ENCODE results near the gene CAPZB.

Gene CAPZB

DNA sequence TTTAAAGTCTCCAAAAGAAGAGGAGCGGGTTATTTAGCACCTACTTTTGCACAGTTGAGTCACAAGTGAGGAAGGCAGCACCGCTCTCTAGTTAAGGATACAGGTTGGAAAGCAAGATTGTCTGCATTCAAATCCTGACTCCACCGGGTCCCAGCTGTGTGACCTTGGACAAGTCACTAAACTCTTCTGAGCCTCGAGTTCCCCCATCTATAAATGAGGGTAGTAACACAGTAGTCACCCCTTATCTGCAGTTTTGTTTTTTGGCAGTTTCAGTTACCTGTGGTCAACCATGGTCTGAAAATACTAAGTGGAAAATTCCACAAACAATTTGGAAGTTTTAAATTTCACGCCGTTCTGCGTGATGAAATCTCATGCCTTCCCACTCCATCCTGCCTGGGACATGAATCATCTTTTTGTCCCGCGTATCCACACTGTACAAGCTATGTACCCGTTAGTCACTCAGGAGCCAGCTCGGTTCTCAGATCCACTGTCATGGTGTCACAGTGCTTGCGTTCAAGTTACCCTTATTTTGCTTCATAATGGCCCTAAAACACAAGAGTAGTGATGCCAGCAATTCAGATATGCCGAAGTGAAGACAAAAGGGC lies 49.4 kb downstream of the CAPZB start:
- WGBS, result 93% methylated on average over 13 of the region's 13 CpGs
- Histone ChIP-seq H3K9me3 (ENCODE audit: insufficient read depth, low read depth, low read length) (no peaks in the 10 kb centered on the region), H3K4me3 (ENCODE audit: low read length) (no peak overlapping the region), H3K4me1 (ENCODE audit: insufficient read depth, low read length) (peaks cover under 1% of the 10 kb centered on the region; the same call in 1 of the 2 replicates), H3K27me3 (ENCODE audit: insufficient read depth, low read length) (no peaks in the 10 kb centered on the region), H3K27ac (ENCODE audit: low read depth, low read length) (no peak overlapping the region), H3K9ac (ENCODE audit: low read depth, low read length) (no peak overlapping the region), H3K36me3 (ENCODE audit: insufficient read depth, low read length) (peaks cover 27% of the 10 kb centered on the region)

- 98% methylated on average over 4 of the region's 4 CpGs for WGBS
- Histone ChIP-seq H3K4me3 (ENCODE audit: low read length) (no peak overlapping the region), H3K9ac (ENCODE audit: low read depth, low read length) (no peak overlapping the region), H3K4me1 (ENCODE audit: insufficient read depth, low read length) (peaks cover 4% of the 10 kb centered on the region), H3K27ac (ENCODE audit: low read depth, low read length) (no peak overlapping the region), H3K36me3 (ENCODE audit: insufficient read depth, low read length) (peaks cover 27% of the 10 kb centered on the region), H3K9me3 (ENCODE audit: insufficient read depth, low read depth, low read length) (no peaks in the 10 kb centered on the region), H3K27me3 (ENCODE audit: insufficient read depth, low read length) (no peaks in the 10 kb centered on the region)
These were observed 50.2 kb downstream of the CAPZB start for GRCh38 chr1:19435181-19435580.

DNA sequence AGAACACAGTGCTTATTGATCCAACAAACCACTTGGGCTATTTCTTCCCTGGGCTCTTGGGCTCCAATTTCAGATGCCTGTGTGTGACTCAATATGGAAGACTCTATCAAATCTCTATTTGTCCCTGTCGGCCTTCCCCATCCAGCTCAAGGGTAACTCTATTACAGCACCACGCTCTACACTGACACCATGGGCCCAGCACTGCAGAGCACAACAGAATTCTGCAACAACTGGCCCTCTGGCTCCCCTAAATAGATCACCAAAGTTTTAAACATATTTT lies 51.7 kb downstream of the CAPZB start:
- no peak overlapping the region for H3K27ac ChIP-seq (ENCODE audit: low read depth, low read length)
- peaks cover 27% of the 10 kb centered on the region for H3K36me3 ChIP-seq (ENCODE audit: insufficient read depth, low read length)
- no peak overlapping the region for H3K4me3 ChIP-seq (ENCODE audit: low read length)
- H3K4me1 ChIP-seq (ENCODE audit: insufficient read depth, low read length), result peaks cover 11% of the 10 kb centered on the region
- H3K27me3 ChIP-seq (ENCODE audit: insufficient read depth, low read length), result no peaks in the 10 kb centered on the region
- no peaks in the 10 kb centered on the region for H3K9me3 ChIP-seq (ENCODE audit: insufficient read depth, low read depth, low read length)
- no peak overlapping the region for H3K9ac ChIP-seq (ENCODE audit: low read depth, low read length)
- WGBS, result 97% methylated on average over 2 of the region's 2 CpGs

GRCh38 chr1:19432943-19433718 lies 52.2 kb downstream of the CAPZB start:
- 97% methylated on average over 14 of the region's 15 CpGs for WGBS
- H3K4me3 ChIP-seq (ENCODE audit: low read length), result no peak overlapping the region
- no peak overlapping the region for H3K9ac ChIP-seq (ENCODE audit: low read depth, low read length)
- no peaks in the 10 kb centered on the region for H3K9me3 ChIP-seq (ENCODE audit: insufficient read depth, low read depth, low read length)
- peaks cover 11% of the 10 kb centered on the region for H3K4me1 ChIP-seq (ENCODE audit: insufficient read depth, low read length)
- H3K27ac ChIP-seq (ENCODE audit: low read depth, low read length), result no peak overlapping the region
- peaks cover 27% of the 10 kb centered on the region for H3K36me3 ChIP-seq (ENCODE audit: insufficient read depth, low read length)
- H3K27me3 ChIP-seq (ENCODE audit: insufficient read depth, low read length), result no peaks in the 10 kb centered on the region

DNA sequence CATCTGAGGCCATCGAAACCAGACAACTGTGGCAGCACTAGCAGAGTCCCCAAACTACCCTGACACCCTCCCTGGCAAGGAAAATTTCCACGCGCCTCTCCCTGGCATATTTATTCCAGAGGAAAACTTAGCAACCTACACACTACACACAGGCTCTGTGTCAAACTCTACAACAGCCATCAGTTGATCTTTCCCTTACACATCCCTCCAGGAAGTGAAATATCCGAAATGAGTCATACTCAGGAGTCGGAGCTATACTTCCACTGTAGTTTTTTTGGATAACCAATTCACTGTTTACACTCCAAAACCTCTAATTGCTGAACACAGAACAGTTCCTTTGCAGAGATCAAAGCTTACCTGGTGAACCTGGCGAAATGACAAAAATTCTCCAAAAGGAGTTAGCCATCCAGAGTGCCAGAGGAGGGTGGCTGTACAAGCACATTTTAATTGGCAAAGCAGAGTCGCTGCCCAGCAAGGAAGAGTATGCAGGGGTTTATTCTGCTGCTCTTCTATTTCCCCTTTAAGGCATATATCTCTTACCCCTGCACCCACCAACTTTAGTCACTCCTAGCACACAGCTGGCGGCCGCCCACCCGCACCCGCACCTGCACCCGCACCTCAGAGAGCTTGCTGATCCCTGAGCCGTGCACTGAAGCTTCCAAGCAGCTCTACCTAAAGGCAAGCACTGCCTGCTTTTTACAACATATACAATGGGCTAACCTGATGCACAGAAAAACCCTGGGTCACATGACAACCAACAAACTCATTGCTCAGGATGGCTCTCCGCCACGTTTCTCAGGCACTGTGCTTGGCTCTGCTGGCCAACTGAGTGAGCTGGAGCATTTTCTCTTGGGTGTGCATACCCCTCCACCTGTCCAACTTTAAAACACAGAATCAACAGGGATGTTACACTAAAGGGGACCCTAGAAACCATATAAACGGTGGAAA lies 54.9 kb downstream of the CAPZB start:
- Histone ChIP-seq H3K27me3 (ENCODE audit: insufficient read depth, low read length) (no peaks in the 10 kb centered on the region), H3K9me3 (ENCODE audit: insufficient read depth, low read depth, low read length) (no peaks in the 10 kb centered on the region), H3K9ac (ENCODE audit: low read depth, low read length) (no peak overlapping the region), H3K4me3 (ENCODE audit: low read length) (no peak overlapping the region), H3K36me3 (ENCODE audit: insufficient read depth, low read length) (peaks cover 5% of the 10 kb centered on the region), H3K4me1 (ENCODE audit: insufficient read depth, low read length) (peaks cover 16% of the 10 kb centered on the region), H3K27ac (ENCODE audit: low read depth, low read length) (no peak overlapping the region)
- WGBS, result 89% methylated on average over 16 of the region's 16 CpGs

- Histone ChIP-seq H3K4me1 (ENCODE audit: insufficient read depth, low read length) (peaks cover 16% of the 10 kb centered on the region), H3K36me3 (ENCODE audit: insufficient read depth, low read length) (peaks cover 5% of the 10 kb centered on the region), H3K9me3 (ENCODE audit: insufficient read depth, low read depth, low read length) (no peaks in the 10 kb centered on the region), H3K27ac (ENCODE audit: low read depth, low read length) (peak overlapping the region; percentile 9; the same call in 1 of the 2 replicates), H3K9ac (ENCODE audit: low read depth, low read length) (0 out of 2 replicates have a peak overlapping the region, but pooled peaks have one; percentile 1), H3K4me3 (ENCODE audit: low read length) (no peak overlapping the region), H3K27me3 (ENCODE audit: insufficient read depth, low read length) (no peaks in the 10 kb centered on the region)
- WGBS, result 78% methylated on average over 4 of the region's 4 CpGs
These were observed 55.7 kb downstream of the CAPZB start for GRCh38 chr1:19429611-19430010.

- Histone ChIP-seq H3K4me3 (ENCODE audit: low read length) (no peak overlapping the region), H3K27me3 (ENCODE audit: insufficient read depth, low read length) (no peaks in the 10 kb centered on the region), H3K27ac (ENCODE audit: low read depth, low read length) (no peak overlapping the region), H3K36me3 (ENCODE audit: insufficient read depth, low read length) (no peaks in the 10 kb centered on the region; the same call in 1 of the 2 replicates), H3K4me1 (ENCODE audit: insufficient read depth, low read length) (peaks cover 16% of the 10 kb centered on the region), H3K9me3 (ENCODE audit: insufficient read depth, low read depth, low read length) (no peaks in the 10 kb centered on the region), H3K9ac (ENCODE audit: low read depth, low read length) (no peak overlapping the region)
- WGBS, result 92% methylated on average over 14 of the region's 14 CpGs
These were observed 58.1 kb downstream of the CAPZB start for GRCh38 chr1:19427087-19427781.

DNA sequence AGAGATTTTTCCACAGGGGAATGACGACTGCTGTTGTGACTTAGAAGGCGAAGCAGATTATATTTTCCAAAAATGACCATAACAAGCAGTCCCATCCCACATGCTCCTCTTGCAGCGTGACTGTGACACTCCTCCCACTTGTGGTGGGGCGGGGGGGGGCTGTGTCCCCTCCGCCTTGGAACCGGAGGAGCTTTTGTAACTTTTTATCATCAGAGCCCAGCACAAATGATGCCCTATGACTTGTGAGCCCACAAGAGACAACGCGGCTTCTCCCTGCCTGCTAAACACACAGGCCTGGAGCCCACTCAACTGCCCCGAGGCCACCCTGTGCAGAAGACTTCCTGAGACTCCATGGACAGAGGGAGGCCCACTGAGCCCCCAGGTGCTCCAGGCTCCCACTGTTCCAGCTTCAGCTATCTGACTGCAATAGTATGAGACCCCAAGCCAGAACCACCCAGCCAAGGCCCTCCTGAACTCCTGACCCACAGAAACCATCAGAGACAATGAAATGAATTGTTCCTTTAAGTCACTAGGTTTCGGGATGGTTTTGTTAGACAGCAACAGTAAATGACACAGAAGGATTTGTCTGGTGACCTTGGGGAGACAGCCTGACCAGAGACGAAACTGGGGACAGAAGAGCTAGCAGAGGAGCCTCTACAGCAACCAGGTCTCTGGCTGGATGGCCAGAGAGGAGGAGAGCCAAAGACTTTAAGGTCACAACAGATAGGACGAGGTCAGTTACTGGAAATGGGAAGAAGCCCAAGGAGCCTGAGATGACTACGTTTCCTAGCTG lies 58.8 kb downstream of the CAPZB start:
- WGBS, result 94% methylated on average over 13 of the region's 13 CpGs
- Histone ChIP-seq H3K4me1 (ENCODE audit: insufficient read depth, low read length) (peaks cover 16% of the 10 kb centered on the region), H3K27ac (ENCODE audit: low read depth, low read length) (no peak overlapping the region)

DNA sequence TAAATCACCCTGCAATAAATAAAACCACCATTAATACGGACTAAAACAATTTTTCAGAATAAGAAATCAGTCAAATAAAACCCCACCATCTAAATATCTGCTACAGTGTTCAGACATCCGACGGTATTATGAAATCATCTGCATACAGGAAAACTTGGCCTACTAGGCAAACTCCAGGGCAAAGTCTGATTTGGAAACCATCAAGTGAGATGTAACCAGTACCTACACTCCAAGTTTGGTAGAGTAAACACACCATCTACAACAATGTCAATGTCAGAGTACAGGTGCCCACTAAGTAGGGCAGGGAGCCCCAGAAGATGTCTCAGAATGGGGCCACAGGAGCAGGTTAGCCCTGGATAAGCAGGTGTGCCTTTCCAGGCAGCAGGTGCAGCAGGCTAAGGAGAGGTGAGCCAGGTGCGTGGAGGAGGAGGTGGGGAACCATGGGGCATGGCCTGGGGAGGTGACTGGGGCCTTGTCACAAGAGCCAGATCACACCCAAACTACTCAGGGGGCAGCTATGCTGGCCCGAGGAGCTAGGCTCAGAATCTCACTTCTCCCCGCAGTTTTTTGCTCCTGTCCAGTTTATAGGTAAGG lies 59.6 kb downstream of the CAPZB start:
- 95% methylated on average over 6 of the region's 6 CpGs for WGBS
- H3K9me3 ChIP-seq (ENCODE audit: insufficient read depth, low read depth, low read length), result no peaks in the 10 kb centered on the region
- H3K4me1 ChIP-seq (ENCODE audit: insufficient read depth, low read length), result peaks cover 16% of the 10 kb centered on the region
- H3K36me3 ChIP-seq (ENCODE audit: insufficient read depth, low read length), result no peaks in the 10 kb centered on the region; the same call in 1 of the 2 replicates
- H3K27ac ChIP-seq (ENCODE audit: low read depth, low read length), result no peak overlapping the region
- H3K27me3 ChIP-seq (ENCODE audit: insufficient read depth, low read length), result no peaks in the 10 kb centered on the region
- H3K4me3 ChIP-seq (ENCODE audit: low read length), result no peak overlapping the region
- no peak overlapping the region for H3K9ac ChIP-seq (ENCODE audit: low read depth, low read length)

More for the DNA sequence above, 58.8 kb downstream of the CAPZB start:
- H3K27me3 ChIP-seq (ENCODE audit: insufficient read depth, low read length), result no peaks in the 10 kb centered on the region
- no peaks in the 10 kb centered on the region; the same call in 1 of the 2 replicates for H3K36me3 ChIP-seq (ENCODE audit: insufficient read depth, low read length)
- no peak overlapping the region for H3K9ac ChIP-seq (ENCODE audit: low read depth, low read length)
- no peak overlapping the region for H3K4me3 ChIP-seq (ENCODE audit: low read length)
- no peaks in the 10 kb centered on the region for H3K9me3 ChIP-seq (ENCODE audit: insufficient read depth, low read depth, low read length)
